Stimulated activated naive CD4-positive, alpha-beta T cell (primary cell): ENCODE measurements around the gene C6orf58.

Experiments used
- DNase-seq, 6 experiments: peaks; one replicate each; lab custom pipeline; 2025; lab: John Stamatoyannopoulos, UW

C6orf58 gene

GRCh38 chr6:127576874-127577273 lies at the start of gene C6orf58:
Gene C6orf58, plus strand, starts transcription at chr6:127577174. Its CDS starts 12 bp downstream, at chr6:127577186.
- DNase-seq: no peak

GRCh38 chr6:127533011-127533410 lies 44.0 kb upstream of the C6orf58 start:
- DNase-seq: no peak

GRCh38 chr6:127533736-127534135 lies 43.2 kb upstream of the C6orf58 start:
- no peak for DNase-seq

GRCh38 chr6:127538750-127539264 lies 38.2 kb upstream of the C6orf58 start:
- DNase-seq: no peak

- DNase-seq: peak in 2 of 6 experiments; percentile 15 to 23
Observed at GRCh38 chr6:127539272-127539671, 37.7 kb upstream of the C6orf58 start.

- no peak for DNase-seq
Observed at GRCh38 chr6:127547215-127547614, 29.8 kb upstream of the C6orf58 start.

GRCh38 chr6:127547904-127548649 lies 28.9 kb upstream of the C6orf58 start:
- DNase-seq: no peak

- no peak for DNase-seq
Observed at GRCh38 chr6:127550403-127550802, 26.6 kb upstream of the C6orf58 start.

GRCh38 chr6:127554435-127555006 lies 22.5 kb upstream of the C6orf58 start:
- DNase-seq: peak in 1 of 6 experiments; percentile 3

- DNase-seq: no peak
Observed at GRCh38 chr6:127561660-127562059, 15.3 kb upstream of the C6orf58 start.

GRCh38 chr6:127564761-127565160 lies 12.2 kb upstream of the C6orf58 start:
- no peak for DNase-seq

- no peak for DNase-seq
Observed at GRCh38 chr6:127566119-127566518, 10.9 kb upstream of the C6orf58 start.

GRCh38 chr6:127566651-127567050 lies 10.3 kb upstream of the C6orf58 start:
- DNase-seq: no peak

- DNase-seq: no peak
Observed at GRCh38 chr6:127567476-127567875, 9.5 kb upstream of the C6orf58 start.

- no peak for DNase-seq
Observed at GRCh38 chr6:127570739-127571389, 6.1 kb upstream of the C6orf58 start.

- no peak for DNase-seq
Observed at GRCh38 chr6:127578900-127579299, 1.9 kb downstream of the C6orf58 start.

GRCh38 chr6:127581576-127581975 lies 4.6 kb downstream of the C6orf58 start:
- DNase-seq: no peak

GRCh38 chr6:127582777-127583462 lies 5.9 kb downstream of the C6orf58 start:
- no peak for DNase-seq

GRCh38 chr6:127585123-127585522 lies 8.1 kb downstream of the C6orf58 start:
- no peak for DNase-seq

GRCh38 chr6:127586372-127586771 lies 9.4 kb downstream of the C6orf58 start:
- no peak for DNase-seq

GRCh38 chr6:127587875-127588274 lies 10.9 kb downstream of the C6orf58 start:
- no peak for DNase-seq

GRCh38 chr6:127589135-127589534 lies 12.2 kb downstream of the C6orf58 start:
- no peak for DNase-seq
